Kidney epithelial cell (primary cell): Measurements from ENCODE around the gene TBC1D2B. TPM values are rescaled to one million over a fixed set of nuclear protein-coding genes. Genes with fewer than 3 reads are reported as not detected.
A peak's percentile ranks its signal among the peaks of the same experiment; 100 is the strongest.

Experiments
- DNase-seq: peaks from one replicate; pipeline ENCODE4 v3.0.0-alpha.2; 2010; ENCODE audit warnings: low read depth
- H3K27me3 ChIP-seq: 2 replicates; pipeline ENCODE4 v1.6.0; 2011; ENCODE audit warnings: low read length; ENCODE audit not compliant: control insufficient read depth, insufficient read depth
- H3K36me3 ChIP-seq: 2 replicates; pipeline ENCODE4 v1.5.1; 2011; ENCODE audit warnings: low read length; ENCODE audit not compliant: control insufficient read depth, insufficient read depth
- H3K4me3 ChIP-seq: 2 replicates; pipeline ENCODE4 v1.5.1; 2011; ENCODE audit warnings: low read depth, mild to moderate bottlenecking, control low read depth, low read length
- total RNA-seq: library from RNA; depleted of rRNA; stranded (reverse); fragments of >200 nt; gene quantifications from 2 replicates; pipeline ENCODE4 v1.2.3, GENCODE V29; 2015
- TF ChIP-seq, protein P1 (sequence below): IDR thresholded peaks from 2 replicates; pipeline ENCODE4 v1.5.1; 2011; ENCODE audit warnings: mild to moderate bottlenecking, moderate library complexity, low read length, control low read depth, inconsistent platforms; ENCODE audit not compliant: insufficient read depth, poor library complexity, severe bottlenecking

The TBC1D2B gene
- total RNA-seq, 1 donor from 2014 or later = 29.0 TPM

DNA sequence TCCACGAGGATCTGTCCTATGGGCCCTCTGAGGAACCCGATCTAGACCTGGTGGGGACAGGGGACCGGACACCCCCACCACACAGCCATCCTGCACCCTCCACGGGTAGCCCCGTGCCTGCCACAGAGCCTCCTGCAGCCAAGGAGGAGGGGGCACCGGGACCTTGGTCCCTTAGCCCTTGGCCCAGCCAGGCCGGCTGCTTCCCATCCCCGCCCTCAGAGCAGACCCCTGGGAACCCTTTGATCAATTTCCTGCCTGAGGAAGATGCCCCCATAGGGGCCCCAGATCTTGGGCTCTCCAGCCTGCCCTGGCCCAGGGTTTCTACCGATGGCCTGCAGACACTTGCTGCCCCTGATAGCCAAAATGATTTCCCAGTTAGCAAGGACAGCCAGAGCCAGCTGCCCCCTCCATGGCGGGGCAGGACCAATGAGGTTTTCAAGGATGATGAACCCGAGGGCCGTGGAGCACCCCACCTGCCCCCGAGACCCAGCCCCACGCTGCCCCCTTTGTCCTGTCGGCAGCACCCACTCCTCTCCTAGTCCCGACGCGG lies 91.5 kb downstream of the TBC1D2B start:
- TF ChIP-seq, protein P1, sequence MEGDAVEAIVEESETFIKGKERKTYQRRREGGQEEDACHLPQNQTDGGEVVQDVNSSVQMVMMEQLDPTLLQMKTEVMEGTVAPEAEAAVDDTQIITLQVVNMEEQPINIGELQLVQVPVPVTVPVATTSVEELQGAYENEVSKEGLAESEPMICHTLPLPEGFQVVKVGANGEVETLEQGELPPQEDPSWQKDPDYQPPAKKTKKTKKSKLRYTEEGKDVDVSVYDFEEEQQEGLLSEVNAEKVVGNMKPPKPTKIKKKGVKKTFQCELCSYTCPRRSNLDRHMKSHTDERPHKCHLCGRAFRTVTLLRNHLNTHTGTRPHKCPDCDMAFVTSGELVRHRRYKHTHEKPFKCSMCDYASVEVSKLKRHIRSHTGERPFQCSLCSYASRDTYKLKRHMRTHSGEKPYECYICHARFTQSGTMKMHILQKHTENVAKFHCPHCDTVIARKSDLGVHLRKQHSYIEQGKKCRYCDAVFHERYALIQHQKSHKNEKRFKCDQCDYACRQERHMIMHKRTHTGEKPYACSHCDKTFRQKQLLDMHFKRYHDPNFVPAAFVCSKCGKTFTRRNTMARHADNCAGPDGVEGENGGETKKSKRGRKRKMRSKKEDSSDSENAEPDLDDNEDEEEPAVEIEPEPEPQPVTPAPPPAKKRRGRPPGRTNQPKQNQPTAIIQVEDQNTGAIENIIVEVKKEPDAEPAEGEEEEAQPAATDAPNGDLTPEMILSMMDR = no peak
- no peak for DNase-seq
- no peaks in the 10 kb centered on the region for H3K36me3 ChIP-seq
- peaks cover 3% of the 10 kb centered on the region for H3K27me3 ChIP-seq
- no peak overlapping the region for H3K4me3 ChIP-seq

DNA sequence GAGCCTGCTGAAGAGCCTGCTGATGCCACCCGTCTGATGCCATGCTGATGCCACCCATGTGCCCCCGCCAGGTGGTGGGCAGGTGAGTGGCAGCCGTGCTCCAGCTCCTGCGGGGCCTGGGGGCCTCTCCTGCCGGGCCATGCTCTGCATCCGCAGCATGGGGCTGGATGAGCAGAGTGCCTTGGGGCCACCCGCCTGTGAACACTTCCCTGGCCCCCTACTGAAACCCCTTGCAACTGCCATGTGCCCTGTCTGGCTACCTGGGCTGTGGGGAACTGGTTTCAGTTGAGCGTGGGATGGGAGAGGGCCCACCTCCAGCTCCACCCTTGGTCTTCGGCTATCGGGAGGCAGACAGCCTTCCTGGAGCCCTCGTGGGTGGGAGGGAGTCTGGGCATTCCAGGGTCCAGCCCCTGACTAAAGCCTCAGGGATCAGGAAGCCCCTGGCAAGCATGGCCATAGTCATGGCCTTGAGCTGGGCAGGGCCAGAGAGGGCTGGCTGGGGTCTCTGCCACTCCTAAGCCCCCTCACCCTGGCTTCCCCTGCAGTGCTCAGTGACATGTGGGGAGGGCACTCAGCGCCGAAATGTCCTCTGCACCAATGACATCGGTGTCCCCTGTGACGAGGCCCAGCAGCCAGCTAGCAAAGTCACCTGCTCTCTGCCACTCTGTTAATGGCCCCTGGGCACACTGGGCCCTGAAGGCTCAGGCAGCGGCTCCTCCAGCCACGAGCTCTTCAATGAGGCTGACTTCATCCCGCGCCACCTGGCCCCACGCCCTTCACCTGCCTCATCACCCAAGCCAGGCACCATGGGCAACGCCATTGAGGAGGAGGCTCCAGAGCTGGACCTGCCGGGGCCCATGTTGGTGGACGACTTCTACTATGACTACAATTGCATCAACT lies 92.2 kb downstream of the TBC1D2B start:
- no peak for DNase-seq
- no peak overlapping the region for H3K4me3 ChIP-seq
- no peaks in the 10 kb centered on the region for H3K36me3 ChIP-seq
- peaks cover 3% of the 10 kb centered on the region for H3K27me3 ChIP-seq
- TF ChIP-seq, protein P1 = no peak

DNA sequence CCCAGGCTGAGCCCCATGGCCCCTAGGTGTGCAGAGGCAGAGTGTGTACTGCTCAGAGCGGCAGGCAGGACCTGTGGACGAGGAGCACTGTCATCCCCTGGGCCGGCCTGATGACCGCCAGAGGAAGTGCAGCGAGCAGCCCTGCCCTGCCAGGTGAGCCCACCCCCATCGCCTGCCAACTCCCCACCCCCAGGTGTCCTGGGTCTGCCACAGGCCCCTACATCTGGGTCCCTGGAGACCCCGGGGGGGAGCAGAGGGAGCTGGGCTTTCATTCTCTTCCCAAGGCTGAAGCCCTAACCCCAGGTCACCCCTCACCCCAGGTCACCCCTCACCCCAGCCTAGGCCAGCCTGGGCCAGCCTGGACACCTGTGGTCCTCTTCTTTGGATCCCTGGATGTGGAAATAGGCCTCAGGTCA lies 93.1 kb downstream of the TBC1D2B start:
- no peaks in the 10 kb centered on the region for H3K36me3 ChIP-seq
- no peak overlapping the region for H3K4me3 ChIP-seq
- no peak for DNase-seq
- peaks cover 3% of the 10 kb centered on the region for H3K27me3 ChIP-seq
- TF ChIP-seq, protein P1 = no peak

DNA sequence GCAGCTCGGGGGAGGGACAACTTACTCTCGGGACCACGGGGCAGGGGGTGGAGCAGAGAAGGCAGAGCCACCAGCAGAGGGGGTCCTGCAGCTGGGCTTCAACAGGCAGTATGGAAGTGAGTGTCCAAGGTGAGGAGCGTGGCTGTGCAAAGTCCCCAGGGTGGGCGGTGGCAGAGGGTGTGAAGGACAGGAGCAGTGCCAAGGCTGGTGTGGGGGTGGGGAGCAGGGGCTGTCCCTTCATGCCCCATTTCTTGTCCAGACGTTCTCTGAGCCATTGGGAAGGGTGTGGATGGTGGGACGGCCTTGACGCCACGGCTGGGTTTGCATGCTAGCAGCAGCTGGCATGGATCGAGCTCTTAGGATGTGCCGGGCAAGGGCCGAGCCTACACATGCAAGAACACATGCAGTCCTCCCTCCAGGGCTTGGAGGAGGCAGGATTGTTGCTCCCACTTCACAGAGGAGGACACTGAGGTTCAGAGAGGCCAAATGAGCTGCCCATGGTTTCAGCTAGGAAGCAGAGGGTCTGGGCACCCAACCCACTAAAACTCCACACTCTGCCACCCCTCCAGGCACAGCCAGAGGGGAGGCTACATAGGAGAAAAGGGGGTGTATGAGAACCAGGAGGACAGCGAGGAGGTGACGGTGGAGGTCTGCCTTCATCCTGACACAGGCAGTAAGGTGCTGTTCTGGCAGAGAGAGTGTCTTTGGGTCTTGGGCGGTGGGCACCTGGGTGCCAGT lies 93.6 kb downstream of the TBC1D2B start:
- TF ChIP-seq, protein P1 = peak; percentile 17
- H3K27me3 ChIP-seq = peaks cover 3% of the 10 kb centered on the region
- DNase-seq = no peak
- no peak overlapping the region for H3K4me3 ChIP-seq
- H3K36me3 ChIP-seq = no peaks in the 10 kb centered on the region

DNA sequence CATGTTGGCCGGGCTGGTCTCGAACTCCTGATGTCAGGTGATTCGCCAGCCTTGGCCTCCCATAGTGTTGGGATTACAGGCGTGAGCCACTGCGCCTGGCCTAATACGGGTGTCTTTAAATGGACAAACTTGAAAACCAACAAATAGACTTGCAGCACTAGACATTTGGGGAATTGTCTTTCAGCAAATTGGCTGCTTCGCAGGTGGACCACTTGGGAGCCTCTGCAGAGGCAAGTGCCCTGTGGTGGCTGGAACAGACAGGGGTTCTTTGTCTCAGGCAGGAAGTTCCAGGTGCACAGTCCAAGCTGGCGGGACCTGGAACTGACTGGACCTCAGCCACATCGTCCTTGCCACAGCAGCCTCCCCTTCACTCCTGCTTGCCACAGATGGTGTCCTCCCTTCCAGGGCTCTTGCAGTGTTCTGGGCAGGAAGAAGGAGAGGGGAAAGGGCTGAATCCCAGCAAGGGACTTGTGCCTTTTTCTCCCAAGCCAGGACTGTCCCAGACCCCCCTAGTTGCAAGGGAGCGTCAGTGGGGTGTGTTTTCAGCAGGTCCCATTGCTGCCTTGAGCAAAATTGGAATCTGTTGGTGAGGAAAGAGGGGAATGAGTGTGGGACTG lies 94.3 kb downstream of the TBC1D2B start:
- H3K27me3 ChIP-seq = peaks cover 3% of the 10 kb centered on the region
- TF ChIP-seq, protein P1 = no peak
- no peak for DNase-seq
- no peaks in the 10 kb centered on the region for H3K36me3 ChIP-seq
- H3K4me3 ChIP-seq = no peak overlapping the region
